ENCODE data around the gene TTC31.

DNA sequence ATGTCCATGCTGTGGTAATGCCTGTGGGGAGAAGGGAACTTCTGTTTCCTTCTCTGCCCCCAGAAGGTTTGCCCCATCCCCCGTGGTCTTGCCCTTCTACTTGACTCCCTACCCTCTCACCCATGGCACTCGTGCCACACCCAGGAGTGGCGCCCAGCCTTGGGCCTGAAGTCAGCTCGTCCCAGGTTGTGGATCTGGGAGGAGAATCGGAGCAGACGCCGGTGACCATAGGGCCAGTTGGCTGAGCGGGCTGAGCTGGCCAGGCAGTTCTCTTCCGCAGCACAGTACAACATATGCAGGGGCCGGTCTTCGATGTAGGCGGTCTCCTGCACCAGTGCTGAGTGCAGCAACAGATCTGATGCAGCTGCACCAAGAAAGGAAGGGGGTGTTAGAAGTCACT, 51.5 kb downstream of the TTC31 start:
- TF ChIP-seq SPI1 (IDR thresholded peaks at IDR 0.05; ENCODE audit: low read depth, low read length) (no peak), PAX5 (IDR thresholded peaks at IDR 0.05; ENCODE audit: insufficient read depth, low read length, severe bottlenecking) (no peak), POLR2A (IDR thresholded peaks at IDR 0.05; ENCODE audit: low read depth, low read length) (no peak), POLR2AphosphoS5 (IDR thresholded peaks at IDR 0.05; ENCODE audit: low read depth, low read length) (no peak)
